ENCODE results near the gene ULK1. TPM values are rescaled to one million over a fixed set of nuclear protein-coding genes. Genes with fewer than 3 reads are reported as not detected.
A peak's percentile ranks its signal among the peaks of the same experiment; 100 is the strongest.
"Not testable (repeated sequence)": the region's sequence is repeated elsewhere in the genome, so short reads cannot be mapped to it uniquely, and the experiment has no call there.

Gene ULK1
- polyA plus RNA-seq, 12 donors = 14.5 to 42.0 (median 20.5) TPM; not detected in 1

- DNase-seq = no peak
These were observed 10.9 kb upstream of the ULK1 start for GRCh38 chr12:131883521-131883900.

DNA sequence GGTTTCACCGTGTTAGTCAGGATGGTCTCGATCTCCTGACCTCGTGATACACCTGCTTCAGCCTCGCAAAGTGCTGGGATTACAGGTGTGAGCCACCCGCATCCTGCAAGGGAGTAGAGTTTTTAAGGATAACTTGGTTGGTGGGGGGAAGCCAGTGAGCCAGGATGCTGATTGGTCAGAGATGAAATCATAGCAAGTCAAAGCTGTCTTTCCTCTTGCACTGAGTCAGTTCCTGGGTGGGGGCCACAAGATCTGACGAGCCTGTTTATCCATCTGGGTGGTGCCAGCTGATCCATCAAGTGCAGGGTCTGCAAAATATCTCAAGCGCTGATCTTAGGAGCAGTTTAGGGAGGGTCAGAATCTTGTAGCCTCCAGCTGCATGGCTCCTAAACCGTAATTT, 9.3 kb upstream of the ULK1 start:
- DNase-seq = not testable (repeated sequence)

DNA sequence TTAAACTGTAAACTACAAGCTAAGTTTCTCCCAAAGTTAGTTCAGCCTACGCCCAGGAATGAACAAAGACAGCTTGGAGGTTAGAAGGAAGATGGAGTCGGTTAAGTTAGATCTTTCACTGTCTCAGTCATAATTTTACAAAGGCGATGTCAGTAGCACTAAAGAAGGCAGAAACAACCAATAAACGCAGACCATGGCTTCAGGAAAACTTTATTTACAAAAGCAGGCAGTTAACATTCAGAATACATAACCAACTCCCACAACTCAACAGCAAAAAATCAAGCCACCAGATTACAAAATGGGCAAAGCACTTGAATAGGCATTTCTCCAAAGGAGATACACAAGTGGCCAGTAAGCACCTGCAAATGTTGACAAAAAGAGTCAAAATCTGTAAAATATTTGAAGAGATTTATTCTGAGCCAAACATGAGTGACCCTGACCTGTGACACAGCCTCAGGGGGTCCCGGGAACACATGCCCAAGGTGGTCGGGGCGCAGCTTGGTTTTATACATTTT, 8.8 kb upstream of the ULK1 start:
- no peak for DNase-seq

DNA sequence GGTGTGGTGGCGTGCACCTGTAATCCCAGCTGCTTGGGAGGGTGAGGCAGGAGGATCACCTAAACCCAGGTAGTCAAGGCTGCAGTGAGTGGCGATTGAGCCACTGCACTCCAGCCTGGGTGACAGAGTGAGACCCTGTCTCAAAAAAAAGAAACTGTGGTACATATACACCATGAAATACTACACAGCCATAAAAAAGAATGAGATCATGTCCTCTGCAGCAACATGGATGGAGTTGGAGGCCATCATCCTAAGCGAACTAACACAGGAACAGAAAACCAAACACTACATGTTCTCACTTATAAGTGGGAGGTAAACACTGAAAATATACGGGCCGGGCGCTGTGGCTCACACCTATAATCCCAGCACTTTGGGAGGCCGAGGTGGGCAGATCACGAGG, 2.7 kb upstream of the ULK1 start:
- not testable (repeated sequence) for DNase-seq

DNA sequence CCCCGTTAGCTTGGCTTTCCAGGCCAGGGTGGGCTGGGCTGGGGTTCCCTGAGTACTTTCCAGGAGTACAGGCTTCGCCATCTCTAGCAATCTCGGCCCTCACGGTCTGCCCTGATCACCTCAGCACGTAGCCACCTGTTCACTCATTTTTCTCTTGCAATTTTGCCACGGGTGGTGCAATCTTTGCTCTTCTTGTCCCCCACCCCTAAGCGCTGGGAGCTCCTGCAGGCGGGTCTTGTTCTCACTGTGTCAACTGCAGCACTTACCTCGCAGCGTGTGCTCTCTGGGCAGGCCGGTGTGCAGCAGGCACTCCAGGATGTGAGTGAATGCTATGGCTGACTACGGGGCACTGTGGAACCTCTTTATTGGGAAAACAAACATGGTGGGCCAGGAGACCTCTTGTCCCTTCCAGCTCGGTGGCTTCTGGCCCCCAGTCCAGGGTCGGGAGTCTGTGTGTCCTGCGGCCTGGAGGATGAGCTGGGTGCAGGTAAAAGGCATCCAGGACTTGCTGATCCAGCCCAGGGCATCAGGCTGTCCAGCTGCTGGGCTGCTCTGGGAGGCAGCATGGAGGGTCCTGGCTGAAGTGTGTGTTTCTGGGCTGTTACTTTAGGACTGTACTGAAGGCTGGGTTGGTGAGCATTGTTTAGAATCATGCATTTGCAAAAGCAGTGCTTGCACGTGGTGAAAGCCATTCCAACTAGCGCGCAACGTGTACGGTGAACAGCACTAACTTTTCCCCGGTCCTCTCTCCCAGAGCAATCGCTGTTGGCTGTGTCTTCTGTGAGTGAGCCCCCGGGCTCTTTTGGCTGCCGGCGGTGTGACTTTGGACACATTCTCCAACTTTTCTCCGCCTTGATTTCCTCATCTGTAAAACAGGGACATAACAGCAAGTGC, 1.5 kb upstream of the ULK1 start:
- DNase-seq = no peak

DNA sequence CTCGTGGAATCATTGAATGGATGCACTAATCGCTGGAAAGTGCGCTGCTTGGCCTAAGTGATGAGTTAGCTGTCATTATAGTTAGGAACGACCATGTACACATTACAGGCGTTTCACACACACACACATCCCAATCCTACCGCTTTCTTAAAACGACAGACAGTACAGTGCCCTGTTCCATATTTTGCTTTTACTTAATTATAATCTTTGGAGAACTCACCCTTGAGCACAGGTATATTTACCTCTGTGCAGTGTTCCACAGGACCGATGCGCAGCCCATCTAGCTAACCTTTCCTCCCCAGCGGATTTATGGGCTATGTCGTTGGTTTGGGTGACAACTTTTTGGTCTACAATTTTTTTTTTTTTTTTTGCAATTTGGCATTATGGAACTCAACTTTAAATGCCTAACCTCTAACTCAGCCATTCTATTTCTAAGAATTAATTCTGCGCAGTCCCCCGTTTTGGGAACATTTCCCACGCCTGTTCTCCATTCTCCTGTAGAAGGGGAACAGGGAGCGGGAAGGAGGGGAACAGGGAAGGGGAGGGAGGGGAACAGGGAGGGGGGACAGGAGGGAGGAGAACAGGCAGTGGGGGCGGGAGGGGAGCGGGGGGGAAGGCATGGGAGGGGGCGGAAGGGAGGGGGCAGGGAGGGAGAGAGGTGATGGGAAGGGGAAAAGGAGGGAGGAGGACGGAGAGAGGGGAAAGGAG, 663 bp upstream of the ULK1 start:
- no peak for DNase-seq

GRCh38 chr12:131894981-131895639, 688 bp downstream of the ULK1 start:
- DNase-seq = peak; percentile 14

DNA sequence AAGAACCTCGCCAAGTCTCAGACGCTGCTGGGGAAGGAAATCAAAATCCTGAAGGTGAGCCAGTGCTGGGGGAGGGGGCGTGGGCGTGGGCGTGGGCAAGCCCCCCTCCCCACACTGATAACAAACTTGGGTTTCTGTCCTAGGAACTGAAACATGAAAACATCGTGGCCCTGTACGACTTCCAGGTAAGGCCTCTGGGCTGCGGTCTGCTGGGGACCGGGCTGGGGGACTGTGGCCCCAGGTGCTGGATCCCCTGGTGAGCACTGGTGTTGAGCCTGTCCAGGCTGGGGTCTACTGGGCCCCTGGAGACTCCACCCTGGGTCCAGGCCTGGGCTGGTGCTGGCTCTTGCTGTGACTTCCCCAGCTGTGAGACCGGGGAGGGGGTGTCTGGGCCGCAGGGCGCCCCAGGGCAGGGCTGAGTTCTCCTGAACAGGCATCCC, 1.2 kb downstream of the ULK1 start:
- no peak for DNase-seq

GRCh38 chr12:131896080-131896810, 1.8 kb downstream of the ULK1 start:
- DNase-seq = peak; percentile 94

- DNase-seq = no peak
These were observed 2.4 kb downstream of the ULK1 start for GRCh38 chr12:131896811-131897270.

GRCh38 chr12:131897276-131897675, 2.9 kb downstream of the ULK1 start:
- DNase-seq = no peak

- DNase-seq = no peak
These were observed 3.5 kb downstream of the ULK1 start for GRCh38 chr12:131897875-131898274.

DNA sequence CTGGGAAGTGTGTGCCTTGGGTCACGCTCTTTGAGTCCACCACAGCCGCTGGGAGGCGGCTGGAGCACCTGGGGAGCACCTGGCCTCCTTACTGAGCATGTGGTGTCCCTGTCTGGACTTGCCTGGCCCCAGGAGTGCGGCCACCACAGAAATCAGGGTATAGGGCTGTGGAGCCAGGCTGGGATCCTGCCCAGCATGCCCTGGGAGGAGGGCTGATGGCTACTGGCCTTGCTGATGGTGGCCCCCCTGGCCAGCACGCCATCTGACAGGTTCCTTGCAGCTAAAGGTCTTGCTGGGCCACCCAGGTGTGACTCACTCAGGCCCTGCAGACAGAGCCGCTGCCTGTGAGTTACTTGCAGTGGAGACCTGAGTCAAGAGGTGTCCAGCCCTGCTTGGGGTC, 6.0 kb downstream of the ULK1 start:
- no peak for DNase-seq

DNA sequence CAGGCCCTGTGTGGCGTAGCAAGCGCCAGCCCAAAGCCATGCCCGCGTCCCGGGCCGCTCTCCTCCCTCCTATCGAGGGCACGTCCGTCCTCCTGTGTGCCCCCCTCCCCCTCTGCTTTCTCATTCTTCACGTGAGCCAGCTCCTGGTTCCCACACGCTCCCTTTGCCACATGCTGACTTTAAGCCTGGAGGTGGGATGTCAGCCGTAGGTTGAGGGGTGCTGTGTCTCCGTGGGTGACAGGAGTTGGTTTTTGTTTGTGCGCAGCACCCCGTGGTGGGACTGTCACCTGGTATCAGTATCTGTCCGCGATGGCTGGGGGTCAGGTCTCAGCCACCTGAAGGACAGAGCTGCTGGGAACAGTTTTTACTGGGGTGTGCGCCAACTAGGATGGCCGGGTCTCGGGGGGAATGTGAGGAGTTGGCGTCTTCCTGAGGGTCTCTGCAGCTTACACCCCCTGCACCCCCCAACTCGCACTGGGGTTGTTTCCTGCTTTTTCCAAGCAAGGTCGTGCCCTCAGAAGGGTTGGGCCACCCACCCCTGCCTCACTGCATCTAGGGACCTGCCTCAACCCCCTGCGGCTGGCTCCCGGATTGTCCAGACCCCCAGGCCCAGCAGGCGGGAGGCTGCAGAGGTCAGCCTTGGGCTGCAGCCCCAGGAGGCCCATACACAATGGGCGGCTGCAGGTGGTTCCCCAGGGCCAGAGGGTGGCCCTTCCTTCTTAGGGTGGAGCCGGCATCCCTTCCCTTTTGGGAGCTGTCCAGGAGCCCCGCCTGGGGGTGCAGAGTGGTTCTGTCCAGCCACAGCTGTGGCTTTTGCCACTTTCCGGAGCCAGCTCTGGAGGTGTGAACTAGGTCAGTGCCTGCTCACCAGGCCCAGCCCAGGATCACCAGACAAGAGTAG, 7.3 kb downstream of the ULK1 start:
- no peak for DNase-seq

DNA sequence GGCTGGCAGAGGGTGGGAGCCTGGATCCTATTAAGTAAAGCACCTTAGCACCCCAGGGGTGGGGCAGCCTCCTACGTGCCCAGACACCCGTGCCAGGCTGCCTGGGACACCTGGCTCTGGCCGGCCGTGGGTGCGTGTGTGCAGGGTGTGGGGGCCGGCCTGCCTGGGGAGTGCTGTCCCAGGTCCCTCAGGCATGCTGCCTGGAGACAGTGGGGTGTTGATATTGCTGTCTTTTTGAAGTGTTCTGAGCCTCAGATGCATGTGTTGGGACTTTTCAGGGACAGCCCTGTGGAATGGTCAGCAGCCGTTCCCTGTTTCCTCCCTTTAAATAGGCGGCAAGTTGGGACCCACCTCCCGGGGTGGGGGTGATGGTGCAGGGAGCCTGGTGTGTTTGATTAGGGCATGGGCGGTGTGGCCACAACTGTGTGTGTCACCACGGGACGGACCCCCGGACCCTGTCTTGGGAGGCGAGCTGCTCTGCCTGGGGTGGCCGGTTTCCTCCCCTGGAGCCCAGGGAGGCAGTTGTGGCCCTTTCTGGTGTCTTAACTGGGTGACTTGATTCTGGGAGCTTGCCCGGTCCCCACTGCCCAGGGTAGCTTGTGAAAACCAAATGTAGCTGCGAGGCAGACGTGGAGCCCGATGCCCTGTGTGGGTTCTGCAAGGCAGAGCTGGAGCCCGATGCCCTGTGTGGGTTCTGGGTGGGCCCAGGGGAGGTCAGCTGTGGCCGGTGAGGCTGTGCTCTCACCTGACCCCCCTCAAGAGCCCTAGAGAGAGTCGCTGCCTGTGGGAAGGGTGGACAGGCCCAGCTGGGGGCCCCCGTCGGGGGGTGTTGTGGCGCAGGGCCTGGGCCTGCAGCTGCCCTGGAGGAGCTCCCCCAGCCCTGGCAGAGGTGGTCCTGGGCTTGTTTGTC, 8.2 kb downstream of the ULK1 start:
- DNase-seq = no peak

DNA sequence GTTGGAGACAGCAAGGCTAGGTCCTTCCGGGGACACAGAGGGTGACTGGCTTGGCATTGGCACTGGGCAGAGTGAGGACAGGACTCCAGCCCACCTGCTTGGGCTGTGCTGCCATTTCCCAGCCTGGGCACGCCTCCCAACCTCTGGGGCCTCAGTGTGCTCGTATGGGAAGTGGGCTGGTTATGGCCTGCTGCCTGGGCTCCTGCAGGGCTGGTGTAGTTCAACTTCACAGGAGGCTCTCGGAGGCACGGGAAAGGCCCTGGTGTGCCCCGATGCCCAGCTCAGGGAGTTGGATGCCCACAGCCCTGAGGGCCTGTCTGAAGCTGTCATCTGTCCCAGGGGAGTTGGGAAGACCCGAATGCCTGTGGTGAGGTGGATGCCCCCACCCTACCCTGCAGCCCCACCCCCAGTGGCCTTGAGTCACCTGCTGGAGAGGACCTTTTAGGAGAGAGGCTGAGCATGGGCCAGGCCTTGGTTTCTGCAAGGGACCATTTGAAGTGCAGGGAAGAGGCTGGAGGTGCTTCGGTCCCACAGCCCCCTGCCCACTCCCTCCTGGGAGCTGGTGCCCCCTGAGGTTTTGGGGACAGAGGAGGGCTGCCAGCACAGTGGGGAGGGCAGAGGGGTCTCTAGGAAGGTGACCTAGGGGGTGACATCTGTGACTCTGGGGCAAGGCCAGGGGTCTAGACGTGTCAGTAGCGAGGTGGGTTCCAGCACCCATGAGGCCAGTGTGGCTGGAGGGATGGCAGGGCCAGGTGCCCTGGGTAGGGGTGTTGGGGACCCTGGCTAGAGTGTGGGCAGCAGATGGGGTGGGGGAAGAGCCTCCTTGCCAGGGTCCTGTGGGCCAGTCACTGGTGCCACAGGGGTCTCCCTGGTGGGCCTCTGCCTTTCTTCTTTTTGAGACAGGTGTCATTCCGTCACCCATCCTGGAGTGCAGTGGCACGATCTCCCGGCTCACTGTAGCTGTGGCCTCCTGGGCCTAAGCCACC, 9.1 kb downstream of the ULK1 start:
- DNase-seq = no peak

- no peak for DNase-seq
These were observed 9.9 kb downstream of the ULK1 start for GRCh38 chr12:131904346-131904745.

- DNase-seq = no peak
These were observed 10.7 kb downstream of the ULK1 start for GRCh38 chr12:131905081-131905629.

Data from muscle of arm (tissue), 12 donors.